Peyer's patch (tissue), 4 donors: ENCODE data around the gene FILIP1.

ENCODE experiments used
- POLR2A ChIP-seq, 2 donors: fragments of 450-650 bp; IDR thresholded peaks; one replicate each; pipeline ENCODE4 v1.5.1; 2017; ENCODE audit warnings: antibody characterized with exemption in 2 of 2, mild to moderate bottlenecking in 2 of 2, moderate library complexity in 2 of 2
- TF ChIP-seq, protein P1 (sequence below), 6 experiments: fragments of 450-650 bp in 4 of 6; fragments of 200-600 bp in 2 of 6; sonication (generic) in 1 of 6; IDR thresholded peaks; one replicate each; pipeline ENCODE4 v1.5.1; 2017 to 2019; ENCODE audit warnings: antibody characterized with exemption in 6 of 6, mild to moderate bottlenecking in 3 of 6, moderate library complexity in 1 of 6

DNA sequence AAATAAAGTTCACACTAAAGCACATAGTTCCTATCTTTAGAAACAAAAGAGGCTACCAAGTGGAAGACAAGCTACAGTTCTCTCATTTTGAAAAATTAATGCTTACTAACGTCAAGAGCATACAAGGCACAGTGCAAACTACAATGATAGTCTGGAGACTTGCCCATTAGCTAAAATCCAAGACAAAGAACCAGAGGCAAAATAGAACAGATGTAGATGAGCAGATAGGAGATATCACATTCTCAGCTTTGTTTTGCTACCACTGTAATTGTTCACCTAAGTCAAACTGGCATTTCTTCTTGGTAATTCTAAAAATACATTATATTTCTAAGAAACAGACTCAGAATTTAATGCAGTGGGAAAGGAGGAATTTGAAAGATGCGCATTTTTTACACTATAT lies 214.2 kb downstream of the FILIP1 start:
- TF ChIP-seq, protein P1, sequence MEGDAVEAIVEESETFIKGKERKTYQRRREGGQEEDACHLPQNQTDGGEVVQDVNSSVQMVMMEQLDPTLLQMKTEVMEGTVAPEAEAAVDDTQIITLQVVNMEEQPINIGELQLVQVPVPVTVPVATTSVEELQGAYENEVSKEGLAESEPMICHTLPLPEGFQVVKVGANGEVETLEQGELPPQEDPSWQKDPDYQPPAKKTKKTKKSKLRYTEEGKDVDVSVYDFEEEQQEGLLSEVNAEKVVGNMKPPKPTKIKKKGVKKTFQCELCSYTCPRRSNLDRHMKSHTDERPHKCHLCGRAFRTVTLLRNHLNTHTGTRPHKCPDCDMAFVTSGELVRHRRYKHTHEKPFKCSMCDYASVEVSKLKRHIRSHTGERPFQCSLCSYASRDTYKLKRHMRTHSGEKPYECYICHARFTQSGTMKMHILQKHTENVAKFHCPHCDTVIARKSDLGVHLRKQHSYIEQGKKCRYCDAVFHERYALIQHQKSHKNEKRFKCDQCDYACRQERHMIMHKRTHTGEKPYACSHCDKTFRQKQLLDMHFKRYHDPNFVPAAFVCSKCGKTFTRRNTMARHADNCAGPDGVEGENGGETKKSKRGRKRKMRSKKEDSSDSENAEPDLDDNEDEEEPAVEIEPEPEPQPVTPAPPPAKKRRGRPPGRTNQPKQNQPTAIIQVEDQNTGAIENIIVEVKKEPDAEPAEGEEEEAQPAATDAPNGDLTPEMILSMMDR (IDR thresholded peaks at IDR 0.05), result no peak
- no peak for TF ChIP-seq POLR2A (IDR thresholded peaks at IDR 0.05)
